Measurements from ENCODE around the gene NUB1.

Gene NUB1

GRCh38 chr7:151398446-151399304 is 57.1 kb downstream of the NUB1 start:
- H2AK5ac ChIP-seq (ENCODE audit: low read length) = no peak overlapping the region
- no peak overlapping the region for H4K8ac ChIP-seq (ENCODE audit: low read depth, low read length)
- H4K5ac ChIP-seq (ENCODE audit: low read length) = no peak overlapping the region
- H3K4me2 ChIP-seq (ENCODE audit: low read length) = no peak overlapping the region
- H2BK5ac ChIP-seq (ENCODE audit: low read length) = no peak overlapping the region
- no peak overlapping the region for H3K18ac ChIP-seq (ENCODE audit: low read length)
- H3K23ac ChIP-seq (ENCODE audit: low read length) = no peak overlapping the region
- WGBS (ENCODE audit: extremely low coverage, insufficient coverage, low lambda C conversion rate) = 100% methylated on average over 7 of the region's 19 CpGs
- no peak overlapping the region for H3K4ac ChIP-seq (ENCODE audit: low read depth, low read length)
- H3K79me2 ChIP-seq (ENCODE audit: control insufficient read depth, insufficient read depth, low read length) = no peaks in the 10 kb centered on the region
- no peaks in the 10 kb centered on the region for H3K4me1 ChIP-seq (ENCODE audit: control insufficient read depth, low read depth, low read length)
- no peak overlapping the region for H3K4me3 ChIP-seq (ENCODE audit: low read length)
- H3K56ac ChIP-seq (ENCODE audit: low read length) = no peak overlapping the region
- no peak overlapping the region for H2BK15ac ChIP-seq (replicated peaks; ENCODE audit: low read depth)
- H3K36me3 ChIP-seq (ENCODE audit: control insufficient read depth, insufficient read depth, low read length) = peaks cover 2% of the 10 kb centered on the region
- H3K27ac ChIP-seq (ENCODE audit: low read depth, low read length) = no peak overlapping the region
- H3K79me1 ChIP-seq (ENCODE audit: low read length) = no peaks in the 10 kb centered on the region
- no peak overlapping the region for H3K9ac ChIP-seq (ENCODE audit: low read length)
- H2BK120ac ChIP-seq (ENCODE audit: low read depth, low read length) = no peak overlapping the region
- no peaks in the 10 kb centered on the region for H3K27me3 ChIP-seq (ENCODE audit: insufficient read depth, low read length, poor library complexity)
- no peak for DNase-seq

GRCh38 chr7:151399305-151399601 is 57.6 kb downstream of the NUB1 start:
- WGBS (ENCODE audit: extremely low coverage, insufficient coverage, low lambda C conversion rate) = no CpG with 5 or more reads among the region's 7 CpGs
- Histone ChIP-seq H2BK15ac (replicated peaks; ENCODE audit: low read depth) (no peak overlapping the region), H2BK120ac (ENCODE audit: low read depth, low read length) (no peak overlapping the region), H3K18ac (ENCODE audit: low read length) (no peak overlapping the region), H3K56ac (ENCODE audit: low read length) (no peak overlapping the region), H3K79me2 (ENCODE audit: control insufficient read depth, insufficient read depth, low read length) (no peaks in the 10 kb centered on the region), H3K79me1 (ENCODE audit: low read length) (no peaks in the 10 kb centered on the region), H3K23ac (ENCODE audit: low read length) (no peak overlapping the region), H2BK5ac (ENCODE audit: low read length) (no peak overlapping the region), H3K4me2 (ENCODE audit: low read length) (no peak overlapping the region), H3K27ac (ENCODE audit: low read depth, low read length) (no peak overlapping the region), H4K5ac (ENCODE audit: low read length) (no peak overlapping the region), H3K4me1 (ENCODE audit: control insufficient read depth, low read depth, low read length) (no peaks in the 10 kb centered on the region), H3K4ac (ENCODE audit: low read depth, low read length) (no peak overlapping the region), H3K27me3 (ENCODE audit: insufficient read depth, low read length, poor library complexity) (no peaks in the 10 kb centered on the region), H2AK5ac (ENCODE audit: low read length) (no peak overlapping the region), H3K4me3 (ENCODE audit: low read length) (no peak overlapping the region), H3K36me3 (ENCODE audit: control insufficient read depth, insufficient read depth, low read length) (peaks cover 2% of the 10 kb centered on the region), H4K8ac (ENCODE audit: low read depth, low read length) (no peak overlapping the region), H3K9ac (ENCODE audit: low read length) (no peak overlapping the region)
- no peak for DNase-seq

- Histone ChIP-seq H3K23ac (ENCODE audit: low read length) (no peak overlapping the region), H3K79me2 (ENCODE audit: control insufficient read depth, insufficient read depth, low read length) (no peaks in the 10 kb centered on the region), H3K27me3 (ENCODE audit: insufficient read depth, low read length, poor library complexity) (no peaks in the 10 kb centered on the region), H4K5ac (ENCODE audit: low read length) (no peak overlapping the region), H3K79me1 (ENCODE audit: low read length) (no peaks in the 10 kb centered on the region), H3K4me1 (ENCODE audit: control insufficient read depth, low read depth, low read length) (no peaks in the 10 kb centered on the region), H2AK5ac (ENCODE audit: low read length) (no peak overlapping the region), H3K27ac (ENCODE audit: low read depth, low read length) (no peak overlapping the region), H2BK5ac (ENCODE audit: low read length) (no peak overlapping the region), H3K4ac (ENCODE audit: low read depth, low read length) (no peak overlapping the region), H3K36me3 (ENCODE audit: control insufficient read depth, insufficient read depth, low read length) (peaks cover 2% of the 10 kb centered on the region), H3K56ac (ENCODE audit: low read length) (no peak overlapping the region), H3K18ac (ENCODE audit: low read length) (no peak overlapping the region), H3K9ac (ENCODE audit: low read length) (no peak overlapping the region), H3K4me2 (ENCODE audit: low read length) (no peak overlapping the region), H3K4me3 (ENCODE audit: low read length) (no peak overlapping the region), H2BK15ac (replicated peaks; ENCODE audit: low read depth) (no peak overlapping the region), H4K8ac (ENCODE audit: low read depth, low read length) (no peak overlapping the region), H2BK120ac (ENCODE audit: low read depth, low read length) (no peak overlapping the region)
- WGBS (ENCODE audit: extremely low coverage, insufficient coverage, low lambda C conversion rate) = no CpG with 5 or more reads among the region's 14 CpGs
- DNase-seq = no peak
These were observed 58.3 kb downstream of the NUB1 start for GRCh38 chr7:151399906-151400305.

- Histone ChIP-seq H3K4me3 (ENCODE audit: low read length) (no peak overlapping the region), H2BK15ac (replicated peaks; ENCODE audit: low read depth) (no peak overlapping the region), H2BK5ac (ENCODE audit: low read length) (no peak overlapping the region), H3K27ac (ENCODE audit: low read depth, low read length) (no peak overlapping the region), H3K79me1 (ENCODE audit: low read length) (no peaks in the 10 kb centered on the region), H3K23ac (ENCODE audit: low read length) (no peak overlapping the region), H4K8ac (ENCODE audit: low read depth, low read length) (no peak overlapping the region), H4K5ac (ENCODE audit: low read length) (no peak overlapping the region), H3K4ac (ENCODE audit: low read depth, low read length) (no peak overlapping the region), H3K4me2 (ENCODE audit: low read length) (no peak overlapping the region), H3K4me1 (ENCODE audit: control insufficient read depth, low read depth, low read length) (no peaks in the 10 kb centered on the region), H2AK5ac (ENCODE audit: low read length) (no peak overlapping the region), H3K9ac (ENCODE audit: low read length) (no peak overlapping the region), H3K36me3 (ENCODE audit: control insufficient read depth, insufficient read depth, low read length) (peaks cover 2% of the 10 kb centered on the region), H3K56ac (ENCODE audit: low read length) (no peak overlapping the region), H3K18ac (ENCODE audit: low read length) (no peak overlapping the region), H2BK120ac (ENCODE audit: low read depth, low read length) (no peak overlapping the region), H3K27me3 (ENCODE audit: insufficient read depth, low read length, poor library complexity) (no peaks in the 10 kb centered on the region), H3K79me2 (ENCODE audit: control insufficient read depth, insufficient read depth, low read length) (no peaks in the 10 kb centered on the region)
- WGBS (ENCODE audit: extremely low coverage, insufficient coverage, low lambda C conversion rate) = no CpG with 5 or more reads among the region's 14 CpGs
- DNase-seq = peak; percentile 36
These were observed 59.2 kb downstream of the NUB1 start for GRCh38 chr7:151400626-151401315.

- WGBS (ENCODE audit: extremely low coverage, insufficient coverage, low lambda C conversion rate) = no CpG with 5 or more reads among the region's 16 CpGs
- H2AK5ac ChIP-seq (ENCODE audit: low read length) = no peak overlapping the region
These were observed 60.6 kb downstream of the NUB1 start for GRCh38 chr7:151402029-151402835.

More at GRCh38 chr7:151402029-151402835, 60.6 kb downstream of the NUB1 start:
- H3K4me3 ChIP-seq (ENCODE audit: low read length) = no peak overlapping the region
- H3K27me3 ChIP-seq (ENCODE audit: insufficient read depth, low read length, poor library complexity) = no peaks in the 10 kb centered on the region
- H3K23ac ChIP-seq (ENCODE audit: low read length) = no peak overlapping the region
- no peak overlapping the region for H3K27ac ChIP-seq (ENCODE audit: low read depth, low read length)
- no peak overlapping the region for H3K18ac ChIP-seq (ENCODE audit: low read length)
- no peaks in the 10 kb centered on the region for H3K79me1 ChIP-seq (ENCODE audit: low read length)
- H3K56ac ChIP-seq (ENCODE audit: low read length) = no peak overlapping the region
- H2BK120ac ChIP-seq (ENCODE audit: low read depth, low read length) = no peak overlapping the region
- no peak overlapping the region for H3K9ac ChIP-seq (ENCODE audit: low read length)
- no peak overlapping the region for H3K4me2 ChIP-seq (ENCODE audit: low read length)
- H3K4me1 ChIP-seq (ENCODE audit: control insufficient read depth, low read depth, low read length) = no peaks in the 10 kb centered on the region
- H2BK15ac ChIP-seq (replicated peaks; ENCODE audit: low read depth) = no peak overlapping the region
- H3K4ac ChIP-seq (ENCODE audit: low read depth, low read length) = no peak overlapping the region
- H2BK5ac ChIP-seq (ENCODE audit: low read length) = no peak overlapping the region
- no peaks in the 10 kb centered on the region for H3K79me2 ChIP-seq (ENCODE audit: control insufficient read depth, insufficient read depth, low read length)
- DNase-seq = no peak
- H4K5ac ChIP-seq (ENCODE audit: low read length) = no peak overlapping the region
- peaks cover 2% of the 10 kb centered on the region for H3K36me3 ChIP-seq (ENCODE audit: control insufficient read depth, insufficient read depth, low read length)
- H4K8ac ChIP-seq (ENCODE audit: low read depth, low read length) = no peak overlapping the region

Measured in mesendoderm (in vitro differentiated cells).